Loucy (cell line): ENCODE results near the gene RBP4.

ENCODE experiments used
- H2AFZ ChIP-seq: fragments of 200-600 bp; sonication (generic); 2 replicates; pipeline ENCODE4 v1.6.0; 2016; ENCODE audit warnings: antibody characterized with exemption, mild to moderate bottlenecking, low read length, moderate library complexity
- H3F3A ChIP-seq: fragments of 200-600 bp; 2 replicates; pipeline ENCODE4 v1.6.0; 2016; ENCODE audit warnings: antibody characterized with exemption, low read depth, mild to moderate bottlenecking
- H3K27me3 ChIP-seq: fragments of 200-600 bp; sonication (generic); 2 replicates; pipeline ENCODE4 v1.6.1; 2014; ENCODE audit warnings: low read length, mild to moderate bottlenecking; ENCODE audit not compliant: insufficient read depth, poor library complexity, severe bottlenecking
- H3K36me3 ChIP-seq: fragments of 200-600 bp; sonication (generic); 2 replicates; pipeline ENCODE4 v1.6.1; 2016; ENCODE audit warnings: low read length; ENCODE audit not compliant: insufficient read depth
- H3K4me1 ChIP-seq: fragments of 200-600 bp; sonication (generic); 2 replicates; pipeline ENCODE4 v1.5.1; 2014; ENCODE audit warnings: low read length, mild to moderate bottlenecking; ENCODE audit not compliant: insufficient read depth, poor library complexity, severe bottlenecking
- H3K4me2 ChIP-seq: fragments of 200-600 bp; sonication (generic); 2 replicates; pipeline ENCODE4 v1.6.0; 2014; ENCODE audit warnings: antibody characterized with exemption, low read length, low read depth, mild to moderate bottlenecking; ENCODE audit not compliant: poor library complexity, severe bottlenecking
- H3K4me3 ChIP-seq: fragments of 200-600 bp; sonication (generic); 2 replicates; pipeline ENCODE4 v1.5.1; 2014; ENCODE audit warnings: low read length, mild to moderate bottlenecking, mixed read lengths; ENCODE audit not compliant: poor library complexity, severe bottlenecking
- H3K79me2 ChIP-seq: fragments of 200-600 bp; sonication (generic); 2 replicates; pipeline ENCODE4 v1.6.1; 2014; ENCODE audit warnings: low read length; ENCODE audit not compliant: insufficient read depth
- H3K9ac ChIP-seq: fragments of 200-600 bp; sonication (generic); 2 replicates; pipeline ENCODE4 v1.6.0; 2014; ENCODE audit warnings: mild to moderate bottlenecking, low read depth, low read length, moderate library complexity; ENCODE audit not compliant: poor library complexity, severe bottlenecking
- H3K9me2 ChIP-seq: fragments of 200-600 bp; sonication (generic); replicated peaks from 2 replicates; pipeline ENCODE4 v1.6.1; 2016; ENCODE audit warnings: low read depth, low read length, mixed read lengths
- H3K9me3 ChIP-seq: fragments of 200-600 bp; sonication (generic); 2 replicates; pipeline ENCODE4 v1.6.1; 2014; ENCODE audit warnings: mild to moderate bottlenecking, antibody characterized with exemption, low read length, low read depth; ENCODE audit not compliant: insufficient read depth
- H4K20me1 ChIP-seq: fragments of 200-600 bp; sonication (generic); 2 replicates; pipeline ENCODE4 v1.6.0; 2014; ENCODE audit warnings: antibody characterized with exemption, low read length, mild to moderate bottlenecking; ENCODE audit not compliant: insufficient read depth, poor library complexity, severe bottlenecking
- EZH2phosphoT487 ChIP-seq: fragments of 200-600 bp; IDR thresholded peaks from 2 replicates; pipeline ENCODE4 v1.6.1; 2018; ENCODE audit warnings: antibody characterized with exemption, mild to moderate bottlenecking, moderate library complexity, borderline replicate concordance
- TF ChIP-seq, protein P1 (sequence below): fragments of 200-600 bp; sonication (generic); conservative IDR thresholded peaks from 2 replicates; pipeline ENCODE4 v1.5.1; 2014; ENCODE audit warnings: mild to moderate bottlenecking, antibody characterized with exemption, low read length

RBP4 gene

DNA sequence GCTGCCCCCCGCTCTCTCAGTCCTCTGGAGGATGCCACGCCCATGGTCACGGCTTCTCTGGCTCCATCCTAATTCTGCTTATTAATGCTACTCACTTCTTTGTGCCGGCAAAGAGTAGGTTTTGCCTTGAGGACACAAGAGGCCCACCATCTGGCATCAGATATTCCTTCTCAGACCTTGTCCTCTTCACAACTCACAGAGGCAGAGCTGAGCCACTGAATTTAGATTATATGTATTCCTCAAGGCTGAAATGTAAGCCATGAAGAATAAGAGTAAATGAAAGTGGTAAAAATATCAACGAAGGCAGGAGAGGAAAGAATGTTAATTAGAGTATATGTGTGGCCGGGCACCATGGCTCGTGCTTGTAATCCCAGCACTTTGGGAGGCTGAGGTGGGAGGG lies 6.5 kb downstream of the RBP4 start:
- Histone ChIP-seq H3K4me1 (no peaks in the 10 kb centered on the region), H3K4me2 (no peak overlapping the region), H3K36me3 (no peaks in the 10 kb centered on the region), H3K79me2 (no peaks in the 10 kb centered on the region), H2AFZ (no peak overlapping the region), H3K27me3 (no peaks in the 10 kb centered on the region), H3K9me3 (no peaks in the 10 kb centered on the region), H3F3A (no peaks in the 10 kb centered on the region), H3K4me3 (no peak overlapping the region), H4K20me1 (no peaks in the 10 kb centered on the region), H3K9ac (no peak overlapping the region), H3K9me2 (no peaks in the 10 kb centered on the region)
- TF ChIP-seq, protein P1, sequence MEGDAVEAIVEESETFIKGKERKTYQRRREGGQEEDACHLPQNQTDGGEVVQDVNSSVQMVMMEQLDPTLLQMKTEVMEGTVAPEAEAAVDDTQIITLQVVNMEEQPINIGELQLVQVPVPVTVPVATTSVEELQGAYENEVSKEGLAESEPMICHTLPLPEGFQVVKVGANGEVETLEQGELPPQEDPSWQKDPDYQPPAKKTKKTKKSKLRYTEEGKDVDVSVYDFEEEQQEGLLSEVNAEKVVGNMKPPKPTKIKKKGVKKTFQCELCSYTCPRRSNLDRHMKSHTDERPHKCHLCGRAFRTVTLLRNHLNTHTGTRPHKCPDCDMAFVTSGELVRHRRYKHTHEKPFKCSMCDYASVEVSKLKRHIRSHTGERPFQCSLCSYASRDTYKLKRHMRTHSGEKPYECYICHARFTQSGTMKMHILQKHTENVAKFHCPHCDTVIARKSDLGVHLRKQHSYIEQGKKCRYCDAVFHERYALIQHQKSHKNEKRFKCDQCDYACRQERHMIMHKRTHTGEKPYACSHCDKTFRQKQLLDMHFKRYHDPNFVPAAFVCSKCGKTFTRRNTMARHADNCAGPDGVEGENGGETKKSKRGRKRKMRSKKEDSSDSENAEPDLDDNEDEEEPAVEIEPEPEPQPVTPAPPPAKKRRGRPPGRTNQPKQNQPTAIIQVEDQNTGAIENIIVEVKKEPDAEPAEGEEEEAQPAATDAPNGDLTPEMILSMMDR: no peak
- no peak for TF ChIP-seq EZH2phosphoT487

DNA sequence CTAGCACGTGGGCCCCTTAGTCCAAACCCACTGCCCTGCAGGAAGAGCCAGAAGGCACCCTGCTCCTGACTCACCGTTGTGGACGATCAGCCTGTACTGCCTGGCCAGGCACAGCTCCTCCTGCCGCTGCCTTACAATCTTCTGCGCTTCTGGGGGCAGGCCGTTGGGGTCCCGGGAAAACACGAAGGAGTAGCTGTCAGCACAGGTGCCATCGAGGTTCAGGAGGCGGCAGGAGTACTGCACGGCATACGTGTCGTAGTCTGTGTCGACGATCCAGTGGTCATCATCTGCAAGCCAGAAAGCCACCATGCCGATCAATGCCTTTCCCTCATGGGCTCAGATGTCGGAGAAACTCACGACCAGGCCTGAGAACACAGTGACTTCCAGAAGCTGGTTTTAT lies 7.3 kb downstream of the RBP4 start:
- H4K20me1 ChIP-seq: no peaks in the 10 kb centered on the region
- H3K36me3 ChIP-seq: no peaks in the 10 kb centered on the region
- no peaks in the 10 kb centered on the region for H3K9me3 ChIP-seq
- H3K27me3 ChIP-seq: no peaks in the 10 kb centered on the region
- H2AFZ ChIP-seq: no peak overlapping the region
- H3K4me3 ChIP-seq: no peak overlapping the region
- TF ChIP-seq, protein P1: no peak
- TF ChIP-seq EZH2phosphoT487: no peak
- H3K79me2 ChIP-seq: no peaks in the 10 kb centered on the region
- H3F3A ChIP-seq: no peaks in the 10 kb centered on the region
- no peak overlapping the region for H3K9ac ChIP-seq
- H3K4me1 ChIP-seq: no peaks in the 10 kb centered on the region
- no peaks in the 10 kb centered on the region for H3K9me2 ChIP-seq
- no peak overlapping the region for H3K4me2 ChIP-seq

DNA sequence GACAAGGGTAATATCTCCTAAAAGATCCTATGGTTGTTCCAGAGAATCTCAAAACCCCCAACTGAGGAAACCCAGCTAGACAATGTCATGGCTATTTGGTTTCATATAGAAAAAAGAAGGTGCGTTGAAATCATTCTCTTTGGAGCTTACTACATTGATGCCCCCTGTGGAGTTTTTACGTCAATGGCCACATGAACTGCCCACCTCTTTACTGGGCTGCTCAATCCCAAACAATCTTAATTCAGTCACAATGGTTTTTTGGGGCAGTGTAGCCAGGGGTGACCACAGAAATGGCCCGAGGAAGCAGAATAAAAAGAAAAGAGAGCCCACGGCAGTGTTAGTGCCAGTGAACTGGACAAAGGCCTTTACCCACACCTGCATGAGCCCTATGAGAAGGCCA lies 7.8 kb downstream of the RBP4 start:
- Histone ChIP-seq H3F3A (no peaks in the 10 kb centered on the region), H3K9me2 (no peaks in the 10 kb centered on the region)

More for the DNA sequence above, 7.8 kb downstream of the RBP4 start:
- H3K9me3 ChIP-seq: no peaks in the 10 kb centered on the region
- H3K27me3 ChIP-seq: no peaks in the 10 kb centered on the region
- H3K4me3 ChIP-seq: no peak overlapping the region
- H3K9ac ChIP-seq: no peak overlapping the region
- H3K79me2 ChIP-seq: no peaks in the 10 kb centered on the region
- H2AFZ ChIP-seq: no peak overlapping the region
- no peaks in the 10 kb centered on the region for H3K36me3 ChIP-seq
- no peaks in the 10 kb centered on the region for H3K4me1 ChIP-seq
- H4K20me1 ChIP-seq: no peaks in the 10 kb centered on the region
- TF ChIP-seq, protein P1: no peak
- no peak for TF ChIP-seq EZH2phosphoT487
- H3K4me2 ChIP-seq: no peak overlapping the region
